ENCODE data around the gene GMPPA.

GMPPA gene

DNA sequence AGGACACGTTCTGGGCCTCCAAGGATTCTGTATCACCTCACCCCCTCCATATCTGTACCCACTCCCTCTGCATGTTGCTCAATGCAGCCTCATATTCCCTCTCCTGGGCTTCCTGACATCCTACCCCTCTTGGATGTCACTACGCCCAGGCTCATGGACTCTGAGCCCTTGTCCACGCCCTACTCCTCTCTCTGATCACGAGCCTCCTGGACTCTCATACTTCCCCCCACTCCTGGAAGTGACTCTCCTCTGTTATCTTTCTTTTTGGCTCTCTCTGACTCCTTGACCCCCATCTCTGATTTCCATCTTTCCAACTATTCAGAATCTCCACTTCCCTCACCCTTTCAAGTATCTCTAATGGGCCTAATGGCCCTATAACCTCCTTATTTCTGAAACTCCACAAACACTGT is 47.3 kb downstream of the GMPPA start:
- Histone ChIP-seq H3K9me3 (ENCODE audit: control insufficient read depth in 1 of 2, low read length in 2 of 2) (no peaks in the 10 kb centered on the region), H3K36me3 (ENCODE audit: control insufficient read depth in 1 of 2, insufficient read depth in 2 of 2, low read length in 2 of 2) (peaks cover 0 to 2% of the 10 kb centered on the region in 2 donors), H3K27ac (ENCODE audit: low read length) (no peak overlapping the region), H3K4me1 (ENCODE audit: control insufficient read depth in 1 of 2, insufficient read depth in 2 of 2, low read length in 2 of 2) (peaks cover 0 to 25% of the 10 kb centered on the region in 2 donors), H3K27me3 (ENCODE audit: low read depth, low read length) (no peaks in the 10 kb centered on the region), H3K4me3 (ENCODE audit: low read depth in 1 of 2, low read length in 2 of 2) (no peak overlapping the region)

DNA sequence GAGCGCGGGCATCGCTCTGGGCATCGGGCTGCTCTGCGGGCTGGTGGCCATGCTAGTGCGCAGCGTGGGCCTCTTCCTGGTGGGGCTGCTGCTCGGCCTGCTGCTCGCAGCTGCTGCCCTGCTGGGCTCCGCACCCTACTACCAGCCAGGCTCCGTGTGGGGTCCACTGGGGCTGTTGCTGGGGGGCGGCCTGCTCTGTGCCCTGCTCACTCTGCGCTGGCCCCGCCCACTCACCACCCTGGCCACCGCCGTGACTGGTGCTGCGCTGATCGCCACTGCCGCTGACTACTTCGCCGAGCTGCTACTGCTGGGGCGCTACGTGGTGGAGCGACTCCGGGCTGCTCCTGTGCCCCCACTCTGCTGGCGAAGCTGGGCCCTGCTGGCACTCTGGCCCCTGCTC is 48.9 kb downstream of the GMPPA start:
- Histone ChIP-seq H3K36me3 (ENCODE audit: control insufficient read depth in 1 of 2, insufficient read depth in 2 of 2, low read length in 2 of 2) (no peaks in the 10 kb centered on the region), H3K9me3 (ENCODE audit: control insufficient read depth in 1 of 2, low read length in 2 of 2) (no peaks in the 10 kb centered on the region), H3K27me3 (ENCODE audit: low read depth, low read length) (no peaks in the 10 kb centered on the region), H3K4me1 (ENCODE audit: control insufficient read depth in 1 of 2, insufficient read depth in 2 of 2, low read length in 2 of 2) (peaks cover 0 to 24% of the 10 kb centered on the region in 2 donors), H3K4me3 (ENCODE audit: low read depth in 1 of 2, low read length in 2 of 2) (no peak overlapping the region), H3K27ac (ENCODE audit: low read length) (no peak overlapping the region)

DNA sequence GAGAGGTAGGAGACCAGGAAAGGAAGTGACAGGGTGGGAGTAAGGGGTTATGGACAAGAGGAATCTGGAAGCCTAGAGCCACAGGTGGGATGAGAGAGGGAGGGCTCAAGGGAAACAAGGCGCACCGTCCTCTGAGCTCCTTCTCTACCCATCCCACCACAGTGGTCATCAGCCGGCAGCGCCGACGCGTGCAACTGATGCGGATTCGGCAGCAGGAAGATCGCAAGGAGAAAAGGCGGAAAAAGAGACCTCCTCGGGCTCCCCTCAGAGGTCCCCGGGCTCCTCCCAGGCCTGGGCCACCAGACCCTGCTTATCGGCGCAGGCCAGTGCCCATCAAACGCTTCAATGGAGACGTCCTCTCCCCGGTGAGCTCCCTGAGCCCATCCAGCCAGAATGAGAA is 50.3 kb downstream of the GMPPA start:
- Histone ChIP-seq H3K36me3 (ENCODE audit: control insufficient read depth in 1 of 2, insufficient read depth in 2 of 2, low read length in 2 of 2) (no peaks in the 10 kb centered on the region), H3K4me1 (ENCODE audit: control insufficient read depth in 1 of 2, insufficient read depth in 2 of 2, low read length in 2 of 2) (peaks cover 3 to 27% of the 10 kb centered on the region in 2 donors), H3K4me3 (ENCODE audit: low read depth in 1 of 2, low read length in 2 of 2) (no peak overlapping the region), H3K27me3 (ENCODE audit: low read depth, low read length) (no peaks in the 10 kb centered on the region), H3K9me3 (ENCODE audit: control insufficient read depth in 1 of 2, low read length in 2 of 2) (no peaks in the 10 kb centered on the region), H3K27ac (ENCODE audit: low read length) (no peak overlapping the region)

DNA sequence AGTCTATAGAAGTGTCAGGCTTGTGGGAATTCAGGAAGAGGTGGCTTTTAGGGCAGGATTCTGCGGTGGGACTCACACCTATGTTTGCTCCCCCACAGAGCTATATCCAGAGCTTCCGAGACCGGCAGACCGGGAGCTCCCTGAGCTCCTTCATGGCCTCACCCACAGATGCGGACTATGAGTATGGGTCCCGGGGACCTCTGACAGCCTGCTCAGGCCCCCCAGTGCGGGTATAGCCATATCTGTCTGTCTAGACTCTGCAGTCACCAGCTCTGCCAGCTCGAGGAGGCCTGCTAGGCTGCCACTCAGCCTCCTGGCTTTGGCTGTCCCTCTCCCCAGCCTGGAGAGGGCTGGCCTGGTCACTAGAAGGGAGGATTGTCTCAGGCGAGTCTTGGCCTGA is 50.9 kb downstream of the GMPPA start:
- no peak overlapping the region for H3K27ac ChIP-seq (ENCODE audit: low read length)
- no peaks in the 10 kb centered on the region for H3K27me3 ChIP-seq (ENCODE audit: low read depth, low read length)

DNA sequence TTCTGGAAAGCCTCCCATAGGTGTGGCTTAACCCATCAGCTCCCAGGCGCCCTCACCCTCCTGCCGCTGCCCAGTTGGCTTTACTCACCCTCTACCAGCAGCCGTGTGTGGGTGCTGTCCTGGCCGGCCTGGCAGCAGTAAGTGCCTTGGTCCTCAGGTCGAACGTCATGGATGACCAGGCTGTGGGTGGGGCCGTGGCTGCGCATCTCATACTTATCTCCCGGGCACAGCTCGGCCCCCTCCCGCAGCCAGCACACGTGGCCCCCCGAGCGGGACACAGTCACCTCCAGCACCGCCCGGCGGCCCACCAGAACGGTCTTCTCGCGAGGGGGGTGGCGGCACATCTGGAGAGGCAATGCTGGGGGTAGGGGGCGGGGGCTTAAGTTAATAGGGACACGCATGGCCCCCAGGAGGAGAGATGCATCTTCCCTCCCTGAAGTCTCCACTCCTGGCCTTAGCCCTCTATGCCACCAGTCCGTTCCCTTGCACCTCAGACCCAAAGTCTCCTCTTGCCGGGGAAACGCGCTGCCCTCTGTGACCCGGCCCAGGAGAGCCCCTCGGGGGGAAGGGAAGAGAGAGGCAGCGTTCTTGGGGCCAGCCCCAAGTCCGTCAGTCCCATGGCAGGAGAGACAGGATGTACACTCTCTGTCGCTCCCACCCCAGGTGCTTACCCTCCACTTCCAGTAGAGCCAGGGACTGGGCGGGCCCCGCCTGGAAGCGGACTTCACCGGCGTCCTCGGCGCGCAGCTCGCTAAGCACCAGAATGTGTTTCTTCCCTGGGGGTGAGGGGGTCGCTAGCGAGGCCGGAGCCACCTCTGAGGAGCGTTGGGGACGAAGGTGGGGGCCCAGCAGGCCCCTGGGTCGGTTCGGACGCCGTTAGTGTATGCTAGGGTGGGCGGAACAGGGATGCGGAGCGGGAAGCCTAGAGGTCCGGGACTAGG is 53.0 kb downstream of the GMPPA start:
- no peaks in the 10 kb centered on the region for H3K27me3 ChIP-seq (ENCODE audit: low read depth, low read length)
- no peaks in the 10 kb centered on the region for H3K9me3 ChIP-seq (ENCODE audit: control insufficient read depth in 1 of 2, low read length in 2 of 2)
- peaks cover 0 to 3% of the 10 kb centered on the region in 2 donors for H3K36me3 ChIP-seq (ENCODE audit: control insufficient read depth in 1 of 2, insufficient read depth in 2 of 2, low read length in 2 of 2)
- H3K27ac ChIP-seq (ENCODE audit: low read length) = no peak overlapping the region
- H3K4me3 ChIP-seq (ENCODE audit: low read depth in 1 of 2, low read length in 2 of 2) = peak overlapping the region; percentile 46 to 73
- peaks cover 3 to 19% of the 10 kb centered on the region in 2 donors for H3K4me1 ChIP-seq (ENCODE audit: control insufficient read depth in 1 of 2, insufficient read depth in 2 of 2, low read length in 2 of 2)

More for the DNA sequence above, 50.9 kb downstream of the GMPPA start:
- Histone ChIP-seq H3K4me1 (ENCODE audit: control insufficient read depth in 1 of 2, insufficient read depth in 2 of 2, low read length in 2 of 2) (peaks cover 3 to 21% of the 10 kb centered on the region in 2 donors), H3K36me3 (ENCODE audit: control insufficient read depth in 1 of 2, insufficient read depth in 2 of 2, low read length in 2 of 2) (no peaks in the 10 kb centered on the region), H3K9me3 (ENCODE audit: control insufficient read depth in 1 of 2, low read length in 2 of 2) (no peaks in the 10 kb centered on the region), H3K4me3 (ENCODE audit: low read depth in 1 of 2, low read length in 2 of 2) (no peak overlapping the region)

DNA sequence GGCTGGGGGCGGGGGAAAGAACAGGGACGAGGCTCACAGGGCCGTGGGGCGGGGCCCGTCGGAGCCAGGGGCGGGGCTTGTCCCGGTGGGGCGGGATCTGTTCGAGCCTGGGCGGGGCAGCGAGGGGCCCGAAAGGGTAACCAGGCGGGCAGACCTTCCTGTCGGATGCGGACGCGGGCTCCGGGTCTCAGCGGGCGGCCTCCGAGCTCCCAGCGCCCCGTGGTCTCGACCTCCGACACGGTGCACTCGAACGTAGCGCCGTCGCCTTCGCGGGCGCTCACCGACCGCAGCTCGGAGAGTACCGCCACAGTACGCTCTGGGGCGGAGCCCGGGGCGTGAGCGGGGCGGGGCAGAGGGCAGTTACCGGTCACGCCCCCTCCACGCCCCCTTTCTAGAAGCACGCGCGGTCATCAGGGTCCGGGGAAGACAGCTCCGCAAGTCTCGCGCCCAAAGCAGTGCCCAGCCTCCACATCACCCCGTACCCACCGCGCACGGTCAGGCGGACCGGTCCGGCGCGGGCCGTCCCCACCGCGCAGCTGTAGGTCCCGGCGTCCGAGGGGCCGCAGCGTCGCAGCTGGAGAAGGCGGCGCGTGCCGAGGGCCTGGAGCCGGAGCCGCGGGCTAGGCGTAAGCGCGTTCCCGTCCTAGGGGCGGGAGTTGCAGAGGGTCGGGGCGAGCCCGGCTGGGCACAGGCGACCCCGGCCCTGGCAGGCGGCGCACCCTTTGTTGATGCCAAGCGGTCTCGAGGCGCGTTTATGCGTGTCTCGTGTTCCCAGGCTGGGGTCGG is 53.9 kb downstream of the GMPPA start:
- H3K27me3 ChIP-seq (ENCODE audit: low read depth, low read length) = no peaks in the 10 kb centered on the region
- H3K27ac ChIP-seq (ENCODE audit: low read length) = no peak overlapping the region
- peaks cover 0 to 3% of the 10 kb centered on the region in 2 donors for H3K36me3 ChIP-seq (ENCODE audit: control insufficient read depth in 1 of 2, insufficient read depth in 2 of 2, low read length in 2 of 2)

DNA sequence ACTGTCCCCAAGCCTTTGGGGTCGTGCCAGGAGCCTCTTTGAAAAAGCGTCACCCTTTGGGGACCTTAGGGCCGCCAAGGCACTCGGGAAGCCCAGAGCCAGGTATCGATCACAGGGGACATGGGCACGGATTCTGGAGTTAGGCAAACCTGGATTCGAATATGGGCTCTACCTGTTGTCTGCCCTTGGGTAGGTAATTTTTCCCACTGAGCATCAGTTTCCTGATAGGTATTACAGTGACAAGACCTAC is 54.4 kb downstream of the GMPPA start:
- Histone ChIP-seq H3K4me3 (ENCODE audit: low read depth in 1 of 2, low read length in 2 of 2) (peak overlapping the region in 1 of 2 donors; percentile 73), H3K27ac (ENCODE audit: low read length) (no peak overlapping the region), H3K27me3 (ENCODE audit: low read depth, low read length) (no peaks in the 10 kb centered on the region), H3K36me3 (ENCODE audit: control insufficient read depth in 1 of 2, insufficient read depth in 2 of 2, low read length in 2 of 2) (peaks cover 0 to 3% of the 10 kb centered on the region in 2 donors), H3K9me3 (ENCODE audit: control insufficient read depth in 1 of 2, low read length in 2 of 2) (no peaks in the 10 kb centered on the region), H3K4me1 (ENCODE audit: control insufficient read depth in 1 of 2, insufficient read depth in 2 of 2, low read length in 2 of 2) (peaks cover 3 to 19% of the 10 kb centered on the region in 2 donors)

More for the DNA sequence above, 53.9 kb downstream of the GMPPA start:
- Histone ChIP-seq H3K4me1 (ENCODE audit: control insufficient read depth in 1 of 2, insufficient read depth in 2 of 2, low read length in 2 of 2) (peaks cover 3 to 19% of the 10 kb centered on the region in 2 donors), H3K4me3 (ENCODE audit: low read depth in 1 of 2, low read length in 2 of 2) (peak overlapping the region; percentile 46 to 73), H3K9me3 (ENCODE audit: control insufficient read depth in 1 of 2, low read length in 2 of 2) (no peaks in the 10 kb centered on the region)

DNA sequence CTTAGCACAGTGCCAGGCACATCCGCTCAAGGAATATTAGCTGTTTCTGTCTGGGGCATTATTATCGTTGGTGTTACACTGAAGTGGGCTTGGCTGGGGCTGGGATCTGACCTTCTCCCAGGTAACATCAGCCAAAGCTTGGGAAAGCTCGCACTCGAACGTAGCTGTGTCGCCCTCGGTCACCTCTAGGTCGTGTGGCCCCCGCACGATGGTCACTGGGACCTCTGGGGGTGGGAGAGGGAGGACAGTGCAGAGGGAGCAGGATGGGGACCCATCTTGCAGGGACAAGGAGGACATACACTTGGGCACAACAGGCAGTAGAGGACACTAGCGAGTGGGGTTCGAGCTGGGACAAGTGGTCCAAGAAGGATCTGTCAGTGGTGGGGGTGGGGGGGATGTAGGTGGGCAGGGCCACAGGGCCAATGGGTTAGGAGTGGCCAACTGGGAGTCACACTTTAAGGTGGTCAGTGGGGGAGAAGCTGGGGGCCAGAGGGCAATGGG is 54.8 kb downstream of the GMPPA start:
- Histone ChIP-seq H3K27me3 (ENCODE audit: low read depth, low read length) (no peaks in the 10 kb centered on the region), H3K27ac (ENCODE audit: low read length) (no peak overlapping the region), H3K9me3 (ENCODE audit: control insufficient read depth in 1 of 2, low read length in 2 of 2) (no peaks in the 10 kb centered on the region), H3K4me3 (ENCODE audit: low read depth in 1 of 2, low read length in 2 of 2) (no peak overlapping the region), H3K36me3 (ENCODE audit: control insufficient read depth in 1 of 2, insufficient read depth in 2 of 2, low read length in 2 of 2) (peaks cover 0 to 3% of the 10 kb centered on the region in 2 donors), H3K4me1 (ENCODE audit: control insufficient read depth in 1 of 2, insufficient read depth in 2 of 2, low read length in 2 of 2) (peaks cover 3 to 19% of the 10 kb centered on the region in 2 donors)

DNA sequence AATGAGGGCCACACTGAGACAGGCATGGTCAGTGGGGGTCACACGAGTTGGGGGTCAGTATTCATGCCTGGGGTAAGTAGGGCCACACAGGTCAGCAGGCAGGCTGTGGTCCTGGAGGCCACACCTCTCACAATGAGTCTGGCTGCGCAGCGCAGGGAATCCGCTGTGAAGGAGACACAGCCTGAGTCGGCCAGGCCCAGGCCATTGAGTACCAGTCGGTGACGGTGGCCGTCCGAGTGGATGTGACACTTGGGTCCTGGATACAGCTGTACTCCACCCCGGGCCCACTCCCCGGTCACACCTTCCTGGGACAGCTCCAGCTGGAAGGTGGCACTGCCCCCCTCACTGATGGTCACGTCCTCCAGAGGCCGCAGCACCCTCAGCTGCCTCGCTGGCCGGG is 55.7 kb downstream of the GMPPA start:
- no peaks in the 10 kb centered on the region for H3K27me3 ChIP-seq (ENCODE audit: low read depth, low read length)

DNA sequence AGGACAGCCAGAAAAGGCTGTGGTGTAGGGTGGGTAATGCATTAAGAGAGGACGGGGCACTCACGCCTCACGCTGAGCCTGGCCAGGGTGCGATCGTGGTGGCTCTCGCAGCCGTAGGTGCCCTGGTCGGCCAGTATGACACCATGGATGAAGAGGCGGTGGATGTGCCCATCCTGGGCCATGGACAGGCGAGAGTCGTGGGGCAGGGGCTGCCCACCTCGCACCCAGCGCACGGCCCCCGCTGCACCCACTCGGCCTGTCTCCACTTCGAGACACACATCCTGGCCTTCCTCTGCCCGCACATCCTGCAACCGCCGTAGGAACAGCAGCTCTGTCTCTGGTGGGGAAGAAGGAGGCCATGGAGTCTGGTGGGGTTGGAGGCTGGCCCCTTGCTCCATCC is 57.3 kb downstream of the GMPPA start:
- Histone ChIP-seq H3K27me3 (ENCODE audit: low read depth, low read length) (no peaks in the 10 kb centered on the region), H3K4me3 (ENCODE audit: low read depth in 1 of 2, low read length in 2 of 2) (no peak overlapping the region), H3K27ac (ENCODE audit: low read length) (no peak overlapping the region), H3K36me3 (ENCODE audit: control insufficient read depth in 1 of 2, insufficient read depth in 2 of 2, low read length in 2 of 2) (peaks cover 0 to 3% of the 10 kb centered on the region in 2 donors), H3K4me1 (ENCODE audit: control insufficient read depth in 1 of 2, insufficient read depth in 2 of 2, low read length in 2 of 2) (peaks cover 3 to 23% of the 10 kb centered on the region in 2 donors), H3K9me3 (ENCODE audit: control insufficient read depth in 1 of 2, low read length in 2 of 2) (no peaks in the 10 kb centered on the region)

More for the DNA sequence above, 55.7 kb downstream of the GMPPA start:
- no peaks in the 10 kb centered on the region for H3K9me3 ChIP-seq (ENCODE audit: control insufficient read depth in 1 of 2, low read length in 2 of 2)
- H3K36me3 ChIP-seq (ENCODE audit: control insufficient read depth in 1 of 2, insufficient read depth in 2 of 2, low read length in 2 of 2) = peaks cover 0 to 3% of the 10 kb centered on the region in 2 donors
- no peak overlapping the region for H3K27ac ChIP-seq (ENCODE audit: low read length)
- no peak overlapping the region for H3K4me3 ChIP-seq (ENCODE audit: low read depth in 1 of 2, low read length in 2 of 2)
- peaks cover 3 to 19% of the 10 kb centered on the region in 2 donors for H3K4me1 ChIP-seq (ENCODE audit: control insufficient read depth in 1 of 2, insufficient read depth in 2 of 2, low read length in 2 of 2)

DNA sequence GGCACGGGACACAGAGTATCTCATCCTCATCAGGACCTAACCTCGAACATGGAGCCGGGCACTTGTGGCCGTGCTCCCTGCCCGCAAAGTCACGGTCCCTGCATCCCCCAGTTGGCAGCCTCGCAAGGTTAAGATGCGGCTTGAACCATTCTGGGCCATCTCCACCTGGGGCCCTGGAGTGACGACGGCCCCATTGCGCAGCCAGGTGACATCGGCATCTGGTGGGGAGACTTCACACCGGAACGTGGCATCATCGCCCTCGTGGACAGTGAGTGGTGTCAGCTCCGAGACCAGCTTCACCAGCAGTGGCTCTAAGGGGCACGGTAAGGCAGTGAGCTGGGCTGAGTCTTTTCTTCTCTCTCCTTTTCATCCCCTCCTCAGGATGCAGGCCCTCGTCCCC is 57.7 kb downstream of the GMPPA start:
- H3K27ac ChIP-seq (ENCODE audit: low read length) = no peak overlapping the region
- H3K36me3 ChIP-seq (ENCODE audit: control insufficient read depth in 1 of 2, insufficient read depth in 2 of 2, low read length in 2 of 2) = peaks cover 0 to 3% of the 10 kb centered on the region in 2 donors

More for the DNA sequence above, 57.7 kb downstream of the GMPPA start:
- Histone ChIP-seq H3K4me1 (ENCODE audit: control insufficient read depth in 1 of 2, insufficient read depth in 2 of 2, low read length in 2 of 2) (peaks cover 3 to 21% of the 10 kb centered on the region in 2 donors), H3K4me3 (ENCODE audit: low read depth in 1 of 2, low read length in 2 of 2) (no peak overlapping the region), H3K27me3 (ENCODE audit: low read depth, low read length) (no peaks in the 10 kb centered on the region), H3K9me3 (ENCODE audit: control insufficient read depth in 1 of 2, low read length in 2 of 2) (no peaks in the 10 kb centered on the region)

Measured in muscle layer of duodenum (tissue), 2 donors.